HEK293T (cell line): ENCODE data around the gene ZFC3H1.

Experiments
- FOXK2 ChIP-seq: fragments of 450-650 bp; IDR thresholded peaks from 2 replicates; pipeline ENCODE4 v1.6.1; 2016; ENCODE audit warnings: mild to moderate bottlenecking
- FOXM1 ChIP-seq: fragments of 450-650 bp; IDR thresholded peaks from 2 replicates; pipeline ENCODE4 v1.6.1; 2017; ENCODE audit warnings: mild to moderate bottlenecking, borderline replicate concordance
- HDGF ChIP-seq: fragments of 450-650 bp; IDR thresholded peaks from 2 replicates; pipeline ENCODE4 v1.6.1; 2017; ENCODE audit warnings: antibody characterized with exemption, borderline replicate concordance
- NFRKB ChIP-seq: fragments of 450-650 bp; IDR thresholded peaks from 2 replicates; pipeline ENCODE4 v1.6.1; 2016; ENCODE audit warnings: mild to moderate bottlenecking, moderate library complexity
- SP1 ChIP-seq: fragments of 450-650 bp; IDR thresholded peaks from 2 replicates; pipeline ENCODE4 v1.6.1; 2017

- TF ChIP-seq FOXM1 (no peak), SP1 (no peak), HDGF (no peak), NFRKB (no peak), FOXK2 (no peak)
Measured at GRCh38 chr12:71686658-71687025, 23.0 kb upstream of the ZFC3H1 start.
